Liver (tissue), 9 donors: ENCODE results near the gene R3HCC1L. TPM values are rescaled to one million over a fixed set of nuclear protein-coding genes. Genes with fewer than 3 reads are reported as not detected.

Source experiments
- DNase-seq: peaks from one replicate; pipeline ENCODE4 v3.0.0-alpha.2; 2017; ENCODE audit warnings: low spot score
- H3K27ac ChIP-seq, 2 donors: one replicate each; pipeline ENCODE4 v1.7.0; 2013; ENCODE audit warnings: inconsistent platforms in 2 of 2, low read length in 2 of 2, control low read depth in 1 of 2, low read depth in 1 of 2, mild to moderate bottlenecking in 1 of 2
- H3K27me3 ChIP-seq, 4 donors: one replicate each; pipeline versions ENCODE4 v1.6.1 to v1.7.0; 2013; ENCODE audit warnings: low read length in 3 of 4, inconsistent platforms in 1 of 4, mild to moderate bottlenecking in 1 of 4, moderate library complexity in 1 of 4; ENCODE audit not compliant: control insufficient read depth in 4 of 4, insufficient read depth in 4 of 4
- H3K36me3 ChIP-seq, 4 donors: one replicate each; pipeline versions ENCODE4 v1.6.1 to v1.7.0; 2013; ENCODE audit warnings: low read length in 3 of 4, mild to moderate bottlenecking in 3 of 4, low read depth in 1 of 4, moderate library complexity in 1 of 4; ENCODE audit not compliant: control insufficient read depth in 4 of 4, insufficient read depth in 3 of 4
- H3K4me1 ChIP-seq, 4 donors: one replicate each; pipeline versions ENCODE4 v1.6.1 to v1.7.0; 2013; ENCODE audit warnings: low read length in 3 of 4, mild to moderate bottlenecking in 3 of 4, moderate library complexity in 1 of 4; ENCODE audit not compliant: control insufficient read depth in 4 of 4, insufficient read depth in 4 of 4
- H3K4me3 ChIP-seq, 3 donors: one replicate each; pipeline versions ENCODE4 v1.6.1 to v1.7.0; 2013; ENCODE audit warnings: low read length in 3 of 3, control low read depth in 1 of 3, low read depth in 1 of 3, mild to moderate bottlenecking in 1 of 3
- H3K9ac ChIP-seq, 2 donors: one replicate each; pipeline ENCODE4 v1.7.0; 2013; ENCODE audit warnings: low read length in 2 of 2, mild to moderate bottlenecking in 2 of 2, moderate library complexity in 2 of 2, control low read depth in 1 of 2, low read depth in 1 of 2
- H3K9me3 ChIP-seq, 4 donors: one replicate each; pipeline versions ENCODE4 v1.6.1 to v1.7.0; 2013; ENCODE audit warnings: low read length in 3 of 4; ENCODE audit not compliant: control insufficient read depth in 4 of 4
- FOXA1 ChIP-seq: IDR thresholded peaks from 2 replicates; pipeline ENCODE4 v1.6.1; 2016; ENCODE audit warnings: antibody characterized with exemption
- FOXA2 ChIP-seq: IDR thresholded peaks from 2 replicates; pipeline ENCODE4 v1.6.1; 2016; ENCODE audit warnings: antibody characterized with exemption
- GABPA ChIP-seq, 2 donors: IDR thresholded peaks in 1 of 2; conservative IDR thresholded peaks in 1 of 2; 2 replicates each; pipeline ENCODE4 v1.6.1; 2016; ENCODE audit warnings: antibody characterized with exemption in 2 of 2, mild to moderate bottlenecking in 1 of 2, moderate library complexity in 1 of 2
- HNF4A ChIP-seq, 2 donors: conservative IDR thresholded peaks; 2 replicates each; pipeline ENCODE4 v1.6.1; 2016; ENCODE audit warnings: antibody characterized with exemption in 2 of 2, mild to moderate bottlenecking in 2 of 2
- HNF4G ChIP-seq: IDR thresholded peaks from 2 replicates; pipeline ENCODE4 v1.6.1; 2016; ENCODE audit warnings: antibody characterized with exemption
- JUND ChIP-seq, 2 donors: IDR thresholded peaks; 2 replicates each; pipeline ENCODE4 v1.6.1; 2016; ENCODE audit warnings: antibody characterized with exemption in 2 of 2
- NR2F2 ChIP-seq: IDR thresholded peaks from 2 replicates; pipeline ENCODE4 v1.6.1; 2016; ENCODE audit warnings: antibody characterized with exemption
- RAD21 ChIP-seq, 2 donors: IDR thresholded peaks; 2 replicates each; pipeline ENCODE4 v1.6.1; 2016; ENCODE audit warnings: antibody characterized with exemption in 2 of 2, mild to moderate bottlenecking in 2 of 2
- RXRA ChIP-seq, 2 donors: IDR thresholded peaks; 2 replicates each; pipeline ENCODE4 v1.6.1; 2017 to 2018; ENCODE audit warnings: antibody characterized with exemption in 2 of 2, mild to moderate bottlenecking in 1 of 2
- SP1 ChIP-seq: IDR thresholded peaks from 2 replicates; pipeline ENCODE4 v1.6.1; 2018; ENCODE audit warnings: antibody characterized with exemption, mild to moderate bottlenecking
- TAF1 ChIP-seq: conservative IDR thresholded peaks from 2 replicates; pipeline ENCODE4 v1.6.1; 2016; ENCODE audit warnings: antibody characterized with exemption, mild to moderate bottlenecking
- YY1 ChIP-seq: IDR thresholded peaks from 2 replicates; pipeline ENCODE4 v1.6.1; 2016; ENCODE audit warnings: antibody characterized with exemption, mild to moderate bottlenecking
- WGBS: extraction: QIAGEN DNeasy Blood & Tissue Kit; methylation state at CpG from one replicate; pipeline ENCODE4 v1.1.7; 2013; 5-methylcytosine and 5-hydroxymethylcytosine counted together
- polyA plus RNA-seq, 2 donors: library from polyadenylated mRNA; stranded (reverse) in 1 of 2; unstranded in 1 of 2; fragments of 200-250 nt in 1 of 2; fragments of >200 nt in 1 of 2; fragmentation: Nextera tagmentation in 1 of 2; extraction: Ambion mirVana in 1 of 2; gene quantifications; one replicate each; pipeline versions ENCODE4 v1.2.1 to v1.2.3, GENCODE V29; 2013 to 2015
- total RNA-seq, 2 donors: library from RNA; depleted of rRNA; stranded (reverse); fragments of >200 nt; gene quantifications; one replicate each; pipeline ENCODE4 v1.2.3, GENCODE V29; 2014
- TF ChIP-seq, protein P1 (sequence below): fragments of 150-350 bp; IDR thresholded peaks from 2 replicates; pipeline ENCODE4 v1.5.1; 2017; ENCODE audit warnings: improper control_type of control experiment, low read depth, low read length; ENCODE audit not compliant: missing input control
- TF ChIP-seq, protein P2 (sequence below): IDR thresholded peaks from 2 replicates; pipeline ENCODE4 v1.6.1; 2016; ENCODE audit warnings: antibody characterized with exemption
- TF ChIP-seq, protein P3 (sequence below): IDR thresholded peaks from 2 replicates; pipeline ENCODE4 v1.6.1; 2016; ENCODE audit warnings: antibody characterized with exemption
- donor health status: healthy.
- donor health status: healthy.
- donor health status: healthy.
- donor health status: healthy.
- donor health status: healthy.

The R3HCC1L gene
- total and polyA plus RNA-seq, 4 donors = 3.2 to 11.2 (median 7.4) TPM

DNA sequence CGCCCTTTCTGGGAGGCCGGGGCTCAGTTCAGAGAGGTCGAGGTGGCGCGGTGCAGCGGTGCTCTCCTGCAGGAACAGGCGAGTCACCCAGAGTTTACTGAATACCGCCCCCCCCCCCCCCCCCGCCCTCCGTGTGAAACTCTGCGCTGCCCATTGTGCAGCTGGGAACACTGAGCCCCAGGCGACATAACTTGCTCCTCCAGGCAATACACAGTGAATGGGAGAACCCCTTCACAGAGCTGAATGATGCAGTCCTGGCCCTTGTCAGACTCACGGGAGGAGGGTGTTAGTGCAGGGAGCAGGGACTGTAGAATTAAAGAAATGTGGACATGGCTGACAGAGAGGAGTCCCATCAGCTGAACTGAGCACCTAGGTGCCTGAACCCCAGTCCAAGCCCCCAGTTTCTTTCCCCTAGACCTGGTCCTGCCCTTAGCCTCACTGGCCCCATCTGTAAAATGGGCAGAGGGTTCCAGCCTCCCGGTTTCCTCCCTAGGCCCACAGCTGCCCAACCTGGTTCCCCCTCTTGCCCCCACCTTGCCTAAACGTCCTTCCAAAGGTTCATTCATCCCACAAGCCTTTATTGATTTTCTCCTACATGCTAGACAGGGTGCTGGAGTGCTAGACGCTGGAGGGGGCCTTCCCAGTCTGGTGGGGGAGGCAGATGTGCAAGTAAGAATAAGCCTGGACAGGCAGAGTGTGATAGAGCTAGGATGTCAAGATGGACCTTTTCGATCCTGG, 134.4 kb downstream of the R3HCC1L start:
- WGBS = 15% methylated on average over 17 of the region's 17 CpGs
- H3K27me3 ChIP-seq = peaks cover 0 to 3% (median 0%) of the 10 kb centered on the region in 4 donors
- no peaks in the 10 kb centered on the region for H3K36me3 ChIP-seq
- H3K4me3 ChIP-seq = peak overlapping the region in 2 of 3 donors; percentile 39 to 57
- no peak overlapping the region for H3K9ac ChIP-seq
- no peaks in the 10 kb centered on the region for H3K9me3 ChIP-seq
- H3K4me1 ChIP-seq = peaks cover 0 to 15% (median 3%) of the 10 kb centered on the region in 4 donors
- DNase-seq = no peak
- H3K27ac ChIP-seq = peak overlapping the region in 1 of 2 donors; percentile 8
- TF ChIP-seq TAF1 (no peak), YY1 (no peak), SP1 (no peak), NR2F2 (no peak), RXRA (IDR thresholded peaks at IDR 0.05) (peak in 1 of 2 donors; percentile 31), HNF4G (no peak), GABPA (IDR thresholded peaks at IDR 0.05 in 1 of 2, conservative IDR thresholded peaks at IDR 0.05 in 1 of 2) (no peak)

DNA sequence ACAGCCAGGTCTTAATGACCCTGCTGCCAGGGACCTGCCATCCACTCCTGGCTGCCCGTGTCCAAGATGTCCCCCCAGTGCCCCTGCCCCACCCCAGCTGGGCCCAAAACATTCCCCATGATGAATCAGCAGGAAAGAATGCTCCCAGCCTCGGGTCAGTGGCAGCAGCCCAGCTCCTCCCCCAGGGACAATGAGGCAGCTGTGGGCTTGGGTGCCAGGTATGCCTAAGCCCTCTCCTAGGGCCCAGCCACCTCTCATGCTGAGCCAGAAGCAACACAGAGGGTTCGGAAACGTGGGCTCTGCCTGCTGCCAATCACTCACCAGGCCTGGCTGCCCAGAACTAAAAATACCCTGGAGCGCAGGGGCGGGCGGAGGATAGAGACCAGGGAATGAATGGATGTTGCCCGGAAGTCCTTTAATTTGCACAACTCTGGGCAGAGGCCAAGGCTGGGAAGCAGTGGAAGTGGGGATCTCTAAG, 135.0 kb downstream of the R3HCC1L start:
- Histone ChIP-seq H3K27ac (peak overlapping the region; percentile 5 to 8), H3K4me3 (no peak overlapping the region), H3K9ac (no peak overlapping the region), H3K9me3 (no peaks in the 10 kb centered on the region), H3K4me1 (peaks cover 0 to 15% (median 3%) of the 10 kb centered on the region in 4 donors), H3K36me3 (no peaks in the 10 kb centered on the region), H3K27me3 (peaks cover 0 to 3% (median 0%) of the 10 kb centered on the region in 4 donors)
- TF ChIP-seq RXRA (IDR thresholded peaks at IDR 0.05) (peak in 1 of 2 donors; percentile 24), FOXA1 (no peak), JUND (IDR thresholded peaks at IDR 0.05) (peak; percentile 68 to 77), SP1 (no peak), HNF4A (conservative IDR thresholded peaks at IDR 0.05) (no peak)
- TF ChIP-seq, protein P1, sequence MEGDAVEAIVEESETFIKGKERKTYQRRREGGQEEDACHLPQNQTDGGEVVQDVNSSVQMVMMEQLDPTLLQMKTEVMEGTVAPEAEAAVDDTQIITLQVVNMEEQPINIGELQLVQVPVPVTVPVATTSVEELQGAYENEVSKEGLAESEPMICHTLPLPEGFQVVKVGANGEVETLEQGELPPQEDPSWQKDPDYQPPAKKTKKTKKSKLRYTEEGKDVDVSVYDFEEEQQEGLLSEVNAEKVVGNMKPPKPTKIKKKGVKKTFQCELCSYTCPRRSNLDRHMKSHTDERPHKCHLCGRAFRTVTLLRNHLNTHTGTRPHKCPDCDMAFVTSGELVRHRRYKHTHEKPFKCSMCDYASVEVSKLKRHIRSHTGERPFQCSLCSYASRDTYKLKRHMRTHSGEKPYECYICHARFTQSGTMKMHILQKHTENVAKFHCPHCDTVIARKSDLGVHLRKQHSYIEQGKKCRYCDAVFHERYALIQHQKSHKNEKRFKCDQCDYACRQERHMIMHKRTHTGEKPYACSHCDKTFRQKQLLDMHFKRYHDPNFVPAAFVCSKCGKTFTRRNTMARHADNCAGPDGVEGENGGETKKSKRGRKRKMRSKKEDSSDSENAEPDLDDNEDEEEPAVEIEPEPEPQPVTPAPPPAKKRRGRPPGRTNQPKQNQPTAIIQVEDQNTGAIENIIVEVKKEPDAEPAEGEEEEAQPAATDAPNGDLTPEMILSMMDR = no peak
- TF ChIP-seq, protein P2, sequence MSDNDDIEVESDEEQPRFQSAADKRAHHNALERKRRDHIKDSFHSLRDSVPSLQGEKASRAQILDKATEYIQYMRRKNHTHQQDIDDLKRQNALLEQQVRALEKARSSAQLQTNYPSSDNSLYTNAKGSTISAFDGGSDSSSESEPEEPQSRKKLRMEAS = no peak
- 22% methylated on average over 8 of the region's 8 CpGs for WGBS
- no peak for DNase-seq

DNA sequence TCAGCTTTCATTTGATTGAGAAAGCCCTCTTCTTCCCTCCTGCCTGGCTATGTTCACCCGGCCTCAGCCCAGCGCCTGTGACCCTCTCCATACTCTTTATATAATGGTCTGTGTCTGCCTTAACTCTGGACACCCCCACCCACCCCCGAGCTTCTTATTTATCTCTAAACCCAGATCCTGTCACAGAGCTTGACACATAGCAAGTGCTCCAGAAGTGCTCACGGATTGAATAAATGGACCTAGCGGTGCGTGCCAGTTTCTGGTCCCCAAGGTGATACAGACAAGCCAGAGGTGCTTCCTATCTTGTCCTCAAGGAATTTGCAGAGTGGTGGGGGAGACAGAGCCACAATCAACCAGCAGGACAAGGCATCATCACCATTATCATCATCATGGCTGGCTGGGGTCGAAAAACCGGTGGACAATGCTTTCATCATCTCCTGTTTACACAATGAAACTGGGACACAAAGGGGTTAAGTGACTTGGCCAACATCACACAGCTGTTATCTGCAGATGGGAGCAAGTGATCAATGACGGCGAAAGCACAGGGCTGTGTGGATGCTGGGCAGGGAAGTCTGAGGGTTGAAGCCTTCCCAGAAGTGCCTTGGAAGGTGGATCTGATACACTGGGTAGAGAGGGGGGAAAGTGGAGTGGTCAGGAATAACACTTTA, 135.8 kb downstream of the R3HCC1L start:
- Histone ChIP-seq H3K27ac (peak overlapping the region in 1 of 2 donors; percentile 5), H3K4me1 (peaks cover 0 to 15% (median 3%) of the 10 kb centered on the region in 4 donors), H3K4me3 (no peak overlapping the region), H3K9me3 (no peaks in the 10 kb centered on the region), H3K9ac (no peak overlapping the region), H3K27me3 (peaks cover 0 to 3% (median 0%) of the 10 kb centered on the region in 4 donors), H3K36me3 (no peaks in the 10 kb centered on the region)
- no peak for DNase-seq
- WGBS = 41% methylated on average over 10 of the region's 10 CpGs
- TF ChIP-seq, protein P2 = no peak
- peak; percentile 93 for TF ChIP-seq FOXA2
- no peak for TF ChIP-seq TAF1
- no peak for TF ChIP-seq SP1
- TF ChIP-seq, protein P1 = no peak
- no peak for TF ChIP-seq JUND (IDR thresholded peaks at IDR 0.05)
- TF ChIP-seq HNF4G = no peak
- peak; percentile 51 to 58 for TF ChIP-seq RXRA (IDR thresholded peaks at IDR 0.05)
- no peak for TF ChIP-seq YY1
- peak in 1 of 2 donors; percentile 8 for TF ChIP-seq RAD21 (IDR thresholded peaks at IDR 0.05)
- peak in 1 of 2 donors; percentile 28 for TF ChIP-seq HNF4A (conservative IDR thresholded peaks at IDR 0.05)
- TF ChIP-seq, protein P3, sequence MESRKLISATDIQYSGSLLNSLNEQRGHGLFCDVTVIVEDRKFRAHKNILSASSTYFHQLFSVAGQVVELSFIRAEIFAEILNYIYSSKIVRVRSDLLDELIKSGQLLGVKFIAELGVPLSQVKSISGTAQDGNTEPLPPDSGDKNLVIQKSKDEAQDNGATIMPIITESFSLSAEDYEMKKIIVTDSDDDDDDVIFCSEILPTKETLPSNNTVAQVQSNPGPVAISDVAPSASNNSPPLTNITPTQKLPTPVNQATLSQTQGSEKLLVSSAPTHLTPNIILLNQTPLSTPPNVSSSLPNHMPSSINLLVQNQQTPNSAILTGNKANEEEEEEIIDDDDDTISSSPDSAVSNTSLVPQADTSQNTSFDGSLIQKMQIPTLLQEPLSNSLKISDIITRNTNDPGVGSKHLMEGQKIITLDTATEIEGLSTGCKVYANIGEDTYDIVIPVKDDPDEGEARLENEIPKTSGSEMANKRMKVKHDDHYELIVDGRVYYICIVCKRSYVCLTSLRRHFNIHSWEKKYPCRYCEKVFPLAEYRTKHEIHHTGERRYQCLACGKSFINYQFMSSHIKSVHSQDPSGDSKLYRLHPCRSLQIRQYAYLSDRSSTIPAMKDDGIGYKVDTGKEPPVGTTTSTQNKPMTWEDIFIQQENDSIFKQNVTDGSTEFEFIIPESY = no peak
- TF ChIP-seq FOXA1 = peak; percentile 86
